ENCODE data around the gene PHC2. TPM values are rescaled to one million over a fixed set of nuclear protein-coding genes. Genes with fewer than 3 reads are reported as not detected.
A peak's percentile ranks its signal among the peaks of the same experiment; 100 is the strongest.

Gene PHC2
- total RNA-seq, 1 experiment from 2014 or later, result 176 TPM

GRCh38 chr1:33295450-33296081 lies 135.3 kb downstream of the PHC2 start:
- ChIA-PET POLR2A (interaction anchor here (1.6 kb wide), 1 partner anchor 175 kb away, joined by 7 read pairs; no protein-coding TSS in a partner anchor), CTCF (interaction anchor here (0.7 to 2.3 kb wide), 31 partner anchors 9 to 337 kb away, joined by 3 to 37 read pairs (median 5); partner anchors contain the start of gene ZSCAN20), RAD21 (ENCODE audit: low non-redundant PET in 1 of 2, low total read pairs in 2 of 2, uncharacterized antibody in 2 of 2, unreplicated experiment in 2 of 2) (interaction anchor here (0.8 to 1.7 kb wide), 5 partner anchors 77 to 175 kb away, joined by 3 to 15 read pairs (median 7); no protein-coding TSS in a partner anchor)
- TF ChIP-seq, protein P1, sequence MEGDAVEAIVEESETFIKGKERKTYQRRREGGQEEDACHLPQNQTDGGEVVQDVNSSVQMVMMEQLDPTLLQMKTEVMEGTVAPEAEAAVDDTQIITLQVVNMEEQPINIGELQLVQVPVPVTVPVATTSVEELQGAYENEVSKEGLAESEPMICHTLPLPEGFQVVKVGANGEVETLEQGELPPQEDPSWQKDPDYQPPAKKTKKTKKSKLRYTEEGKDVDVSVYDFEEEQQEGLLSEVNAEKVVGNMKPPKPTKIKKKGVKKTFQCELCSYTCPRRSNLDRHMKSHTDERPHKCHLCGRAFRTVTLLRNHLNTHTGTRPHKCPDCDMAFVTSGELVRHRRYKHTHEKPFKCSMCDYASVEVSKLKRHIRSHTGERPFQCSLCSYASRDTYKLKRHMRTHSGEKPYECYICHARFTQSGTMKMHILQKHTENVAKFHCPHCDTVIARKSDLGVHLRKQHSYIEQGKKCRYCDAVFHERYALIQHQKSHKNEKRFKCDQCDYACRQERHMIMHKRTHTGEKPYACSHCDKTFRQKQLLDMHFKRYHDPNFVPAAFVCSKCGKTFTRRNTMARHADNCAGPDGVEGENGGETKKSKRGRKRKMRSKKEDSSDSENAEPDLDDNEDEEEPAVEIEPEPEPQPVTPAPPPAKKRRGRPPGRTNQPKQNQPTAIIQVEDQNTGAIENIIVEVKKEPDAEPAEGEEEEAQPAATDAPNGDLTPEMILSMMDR (IDR thresholded peaks at IDR 0.05 in 2 of 3, conservative IDR thresholded peaks at IDR 0.05 in 1 of 3; ENCODE audit: borderline replicate concordance in 1 of 3, insufficient read depth in 1 of 3, low read depth in 2 of 3, low read length in 2 of 3), result peak; percentile 89 to 97 (median 95)
- TF ChIP-seq RAD21 (IDR thresholded peaks at IDR 0.05; ENCODE audit: low read depth) (peak; percentile 90), SIN3A (IDR thresholded peaks at IDR 0.05; ENCODE audit: low read depth) (no peak), EGR1 (IDR thresholded peaks at IDR 0.05; ENCODE audit: low read depth) (no peak), POLR2A (IDR thresholded peaks at IDR 0.05; ENCODE audit: borderline replicate concordance, extremely low read depth, insufficient read depth, insufficient read length) (no peak), EZH2phosphoT487 (IDR thresholded peaks at IDR 0.05; ENCODE audit: borderline replicate concordance) (no peak), YY1 (IDR thresholded peaks at IDR 0.05; ENCODE audit: extremely low read depth, insufficient replicate concordance, low read depth, low read length) (peak; percentile 29)
- peak; percentile 47 for DNase-seq (ENCODE audit: low read depth, low spot score)
- Histone ChIP-seq H3K4me2 (ENCODE audit: low read length) (no peak overlapping the region), H3K9me3 (ENCODE audit: control insufficient read depth in 1 of 2, insufficient read depth in 1 of 2, low read depth in 1 of 2, low read length in 2 of 2) (no peaks in the 10 kb centered on the region), H3K9me2 (ENCODE audit: insufficient read depth) (no peaks in the 10 kb centered on the region), H3K36me3 (ENCODE audit: control insufficient read depth in 1 of 2, insufficient read depth in 2 of 2, low read length in 2 of 2) (no peaks in the 10 kb centered on the region), H4K20me1 (ENCODE audit: insufficient read depth) (no peaks in the 10 kb centered on the region), H3K27ac (ENCODE audit: low read depth, low read length) (no peak overlapping the region), H3K4me1 (ENCODE audit: control insufficient read depth in 1 of 2, insufficient read depth in 2 of 2, low read length in 2 of 2) (peaks cover 0 to 8% of the 10 kb centered on the region in 2 experiments; a peak in 2 of 4 replicates), H3K4me3 (replicated peaks in 1 of 2; ENCODE audit: low read depth in 1 of 2, low read length in 2 of 2) (no peak overlapping the region), H2AFZ (ENCODE audit: low read depth, low read length, poor library complexity, severe bottlenecking) (no peak overlapping the region), H3K27me3 (ENCODE audit: insufficient read depth, low read length) (no peaks in the 10 kb centered on the region), H3K79me2 (ENCODE audit: insufficient read depth, low read length) (no peaks in the 10 kb centered on the region), H3K9ac (ENCODE audit: low read length) (no peak overlapping the region)
- ATAC-seq, result peak; percentile 86
- no TSS peak for BruUV-seq (replicated peaks)
- intact Hi-C loops (cut with micrococcal nuclease), result loop anchor here (1.0 to 5.0 kb wide), 5 partner anchors 77 to 318 kb away; no protein-coding TSS in a partner anchor

Measured in HCT116 (cell line).